ENCODE measurements around the gene ATP1B3.

DNA sequence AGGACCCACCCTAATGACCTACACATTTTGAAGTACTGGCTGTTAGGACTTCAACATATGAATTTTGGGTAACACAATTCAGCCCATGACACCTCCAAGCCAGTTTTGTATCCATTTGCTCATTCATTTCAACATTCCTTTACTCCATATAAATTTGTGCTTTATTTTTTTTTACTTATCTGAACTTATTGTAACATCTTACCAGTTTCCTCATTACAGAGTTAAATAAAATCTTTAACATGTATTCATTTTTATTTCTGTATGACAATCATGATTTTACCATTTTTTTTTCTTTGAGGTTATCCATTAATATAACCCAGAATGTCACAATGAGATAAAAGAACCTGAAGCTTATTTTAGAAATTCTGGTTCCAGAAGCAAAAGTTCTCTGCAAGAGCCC lies 48.0 kb upstream of the ATP1B3 start:
- TF ChIP-seq, protein P1, sequence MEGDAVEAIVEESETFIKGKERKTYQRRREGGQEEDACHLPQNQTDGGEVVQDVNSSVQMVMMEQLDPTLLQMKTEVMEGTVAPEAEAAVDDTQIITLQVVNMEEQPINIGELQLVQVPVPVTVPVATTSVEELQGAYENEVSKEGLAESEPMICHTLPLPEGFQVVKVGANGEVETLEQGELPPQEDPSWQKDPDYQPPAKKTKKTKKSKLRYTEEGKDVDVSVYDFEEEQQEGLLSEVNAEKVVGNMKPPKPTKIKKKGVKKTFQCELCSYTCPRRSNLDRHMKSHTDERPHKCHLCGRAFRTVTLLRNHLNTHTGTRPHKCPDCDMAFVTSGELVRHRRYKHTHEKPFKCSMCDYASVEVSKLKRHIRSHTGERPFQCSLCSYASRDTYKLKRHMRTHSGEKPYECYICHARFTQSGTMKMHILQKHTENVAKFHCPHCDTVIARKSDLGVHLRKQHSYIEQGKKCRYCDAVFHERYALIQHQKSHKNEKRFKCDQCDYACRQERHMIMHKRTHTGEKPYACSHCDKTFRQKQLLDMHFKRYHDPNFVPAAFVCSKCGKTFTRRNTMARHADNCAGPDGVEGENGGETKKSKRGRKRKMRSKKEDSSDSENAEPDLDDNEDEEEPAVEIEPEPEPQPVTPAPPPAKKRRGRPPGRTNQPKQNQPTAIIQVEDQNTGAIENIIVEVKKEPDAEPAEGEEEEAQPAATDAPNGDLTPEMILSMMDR (conservative IDR thresholded peaks at IDR 0.05; ENCODE audit: low read depth, low read length): no peak
- TF ChIP-seq EZH2 (IDR thresholded peaks at IDR 0.05; ENCODE audit: borderline replicate concordance, low read depth, low read length, poor library complexity, severe bottlenecking): no peak
